HL-60/S4 treated with phorbol 12-myristate 13-acetate at 8.2 ng/mL for 4 days and 3 days (cell line): Measurements from ENCODE around the gene BBS7.

Experiments used
- in situ Hi-C: fragments of 300-500 bp; cut with MboI; formaldehyde crosslinking; loops from 2 replicates; pipeline ENCODE4 v1.15.0; 2022; ENCODE audit warnings: low sequenced_read_pairs

Gene BBS7

GRCh38 chr4:121829511-121829910, 40.8 kb downstream of the BBS7 start:
- in situ Hi-C loops, result no loop called here

- in situ Hi-C loops, result no loop called here
These were observed 42.4 kb downstream of the BBS7 start for GRCh38 chr4:121827853-121828252.

- in situ Hi-C loops, result no loop called here
These were observed 45.3 kb downstream of the BBS7 start for GRCh38 chr4:121824950-121825349.

GRCh38 chr4:121824171-121824527, 46.1 kb downstream of the BBS7 start:
- in situ Hi-C loops, result no loop called here

- in situ Hi-C loops, result no loop called here
These were observed 46.6 kb downstream of the BBS7 start, which contains the start of gene CCNA2 for GRCh38 chr4:121823505-121824170. CCNA2 (minus strand) TSS chr4:121823883; CDS start chr4:121823628, 255 bp downstream.

- in situ Hi-C loops, result no loop called here
These were observed 47.3 kb downstream of the BBS7 start for GRCh38 chr4:121822796-121823504.

- in situ Hi-C loops, result no loop called here
These were observed 48.2 kb downstream of the BBS7 start for GRCh38 chr4:121822047-121822446.

GRCh38 chr4:121819216-121819965, 50.9 kb downstream of the BBS7 start:
- in situ Hi-C loops, result no loop called here

GRCh38 chr4:121818215-121818614, 52.1 kb downstream of the BBS7 start:
- in situ Hi-C loops, result no loop called here

GRCh38 chr4:121817701-121818100, 52.6 kb downstream of the BBS7 start:
- in situ Hi-C loops, result no loop called here

GRCh38 chr4:121817006-121817405, 53.3 kb downstream of the BBS7 start:
- in situ Hi-C loops, result no loop called here

GRCh38 chr4:121814756-121815155, 55.5 kb downstream of the BBS7 start:
- in situ Hi-C loops, result no loop called here

- in situ Hi-C loops, result no loop called here
These were observed 59.2 kb downstream of the BBS7 start for GRCh38 chr4:121811122-121811521.

- in situ Hi-C loops, result no loop called here
These were observed 63.9 kb downstream of the BBS7 start for GRCh38 chr4:121806411-121806810.

- in situ Hi-C loops, result no loop called here
These were observed 68.6 kb downstream of the BBS7 start for GRCh38 chr4:121801715-121802075.

GRCh38 chr4:121800961-121801714, 69.1 kb downstream of the BBS7 start, which contains the start of gene EXOSC9:
EXOSC9 (plus strand) TSS chr4:121801323; CDS start chr4:121801425, 102 bp downstream.
- in situ Hi-C loops, result no loop called here

GRCh38 chr4:121800638-121800960, 69.7 kb downstream of the BBS7 start:
- in situ Hi-C loops, result no loop called here

GRCh38 chr4:121799867-121800501, 70.3 kb downstream of the BBS7 start:
- in situ Hi-C loops, result no loop called here

- in situ Hi-C loops, result no loop called here
These were observed 71.0 kb downstream of the BBS7 start for GRCh38 chr4:121799208-121799823.

GRCh38 chr4:121796283-121796682, 74.0 kb downstream of the BBS7 start:
- in situ Hi-C loops, result no loop called here
